Iris pigment epithelial cell (primary cell): ENCODE results near the gene PAM.
"Not testable (repeated sequence)": the region's sequence is repeated elsewhere in the genome, so short reads cannot be mapped to it uniquely, and the experiment has no call there.

Experiments used
- DNase-seq: peaks from one replicate; pipeline ENCODE4 v3.0.0-alpha.2; 2011; ENCODE audit warnings: low read depth

PAM gene

DNA sequence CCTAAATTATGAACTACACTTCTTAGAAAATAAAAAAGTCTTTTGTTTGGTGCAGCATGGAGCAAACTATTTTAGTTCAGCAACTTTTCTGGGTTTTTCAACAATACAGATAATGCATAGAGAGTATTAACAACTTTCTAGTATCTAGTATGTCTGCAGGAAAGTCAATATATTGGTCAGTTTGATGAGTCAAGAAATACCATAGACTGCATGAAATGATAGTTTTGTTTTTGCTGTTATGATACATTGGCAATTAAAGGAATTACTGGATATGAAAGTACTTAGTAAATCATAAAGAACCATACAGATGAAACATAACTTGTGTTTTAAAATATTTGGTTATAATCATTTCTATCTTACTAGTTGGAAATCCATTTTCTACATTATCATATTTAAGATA, 191.3 kb downstream of the PAM start:
- no peak for DNase-seq

- DNase-seq = no peak
Measured at GRCh38 chr5:102946971-102947370, 191.9 kb downstream of the PAM start.

GRCh38 chr5:102955488-102955887, 200.4 kb downstream of the PAM start:
- no peak for DNase-seq

DNA sequence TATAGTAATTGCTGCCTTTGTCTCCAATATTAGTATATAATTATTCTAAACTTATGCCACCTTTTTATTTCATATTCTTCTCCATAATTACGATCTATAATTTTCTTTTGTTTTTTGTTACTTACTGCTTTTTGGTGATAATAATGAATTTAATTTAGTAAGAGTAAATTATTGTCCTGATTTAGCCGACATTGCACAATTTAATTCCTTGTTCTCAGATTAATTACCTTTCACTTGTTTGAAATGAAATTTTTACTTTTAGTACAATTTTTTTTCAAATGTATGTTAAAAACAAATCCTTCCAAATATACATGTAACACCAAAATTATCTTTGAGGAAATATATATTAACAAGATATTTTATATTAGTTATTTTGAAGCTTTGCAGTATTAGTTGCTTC, 201.5 kb downstream of the PAM start:
- DNase-seq = no peak

DNA sequence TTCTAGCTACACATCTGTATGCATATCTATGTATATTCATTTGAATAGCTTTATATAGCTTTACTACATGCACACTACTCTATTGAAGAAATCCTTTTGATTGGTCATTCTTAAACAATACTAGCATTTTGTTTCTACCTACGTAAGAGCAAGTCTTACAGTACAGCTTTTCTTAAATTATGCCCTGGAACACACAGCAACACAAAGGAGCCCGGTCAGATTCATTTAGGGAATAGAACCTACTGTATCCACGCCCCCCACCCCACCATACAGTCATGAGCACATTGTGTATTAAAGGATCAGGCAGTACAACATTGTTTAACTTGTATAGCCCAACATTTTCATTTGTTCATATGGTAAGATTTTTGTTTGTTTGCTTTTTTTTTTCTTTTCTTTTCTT, 202.0 kb downstream of the PAM start:
- DNase-seq = no peak

DNA sequence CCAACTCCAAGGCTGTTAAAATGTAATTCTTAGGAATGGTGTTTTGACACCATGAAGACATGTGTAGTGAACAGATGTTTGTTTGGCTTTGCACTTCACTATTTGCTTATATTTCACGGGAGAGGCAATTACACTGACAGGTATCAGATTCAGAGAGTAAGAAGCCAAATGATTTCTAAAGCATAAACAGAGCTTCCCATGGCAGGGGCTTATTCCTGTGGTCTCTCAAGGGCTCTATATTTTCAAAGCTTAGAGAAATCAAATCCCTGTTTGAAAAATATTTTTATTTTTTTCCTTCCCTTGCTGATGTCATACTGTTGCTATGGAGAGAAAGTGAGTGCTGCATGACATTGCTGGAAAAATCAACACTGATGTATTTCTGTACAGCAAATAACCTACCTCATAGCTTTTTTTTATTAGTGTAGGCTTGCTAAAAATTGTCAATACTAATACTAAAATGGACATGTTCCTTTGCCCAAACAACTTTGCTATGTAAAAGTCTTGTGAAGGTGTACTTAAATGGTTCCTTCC, 203.4 kb downstream of the PAM start:
- peak; percentile 68 for DNase-seq

DNA sequence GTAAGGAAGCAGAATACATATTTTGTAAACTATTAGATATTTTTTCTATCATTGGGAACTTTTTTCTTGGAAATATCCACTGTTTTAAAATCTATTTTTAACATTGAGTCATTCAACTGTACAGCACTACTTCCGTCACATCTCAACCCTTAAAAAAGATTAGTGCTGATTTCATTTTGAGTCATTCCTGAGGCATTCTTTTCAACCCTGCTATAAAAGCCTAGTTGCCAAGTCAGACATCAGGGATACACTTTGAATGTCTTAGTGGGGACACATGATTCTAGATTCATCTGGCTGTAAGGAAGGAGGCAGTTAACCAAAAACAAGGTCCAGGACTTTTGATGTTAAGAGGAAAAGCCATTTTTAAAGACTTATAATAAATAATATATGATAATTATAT, 203.9 kb downstream of the PAM start:
- peak; percentile 94 for DNase-seq

GRCh38 chr5:102961671-102962070, 206.6 kb downstream of the PAM start:
- DNase-seq = no peak

DNA sequence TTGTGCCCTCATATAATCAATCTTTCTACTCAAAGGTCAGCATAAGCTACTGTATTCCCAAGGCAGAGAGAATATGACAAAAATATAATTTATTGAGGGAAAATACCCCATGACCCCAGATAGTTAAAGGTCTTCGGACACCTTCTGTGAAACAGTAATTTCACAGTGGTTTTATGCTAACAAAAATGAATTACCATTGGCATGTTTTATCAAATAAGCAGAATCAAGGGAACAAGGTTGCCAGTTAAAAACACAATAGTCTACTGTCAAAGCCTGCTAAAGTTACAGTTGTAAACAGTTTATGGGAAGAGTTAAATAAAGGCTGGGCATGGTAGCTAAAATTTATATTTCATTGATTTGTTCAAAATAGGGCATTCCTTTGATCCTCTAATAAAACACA, 210.5 kb downstream of the PAM start:
- DNase-seq = no peak

- no peak for DNase-seq
Measured at GRCh38 chr5:102969641-102970040, 214.5 kb downstream of the PAM start.

DNA sequence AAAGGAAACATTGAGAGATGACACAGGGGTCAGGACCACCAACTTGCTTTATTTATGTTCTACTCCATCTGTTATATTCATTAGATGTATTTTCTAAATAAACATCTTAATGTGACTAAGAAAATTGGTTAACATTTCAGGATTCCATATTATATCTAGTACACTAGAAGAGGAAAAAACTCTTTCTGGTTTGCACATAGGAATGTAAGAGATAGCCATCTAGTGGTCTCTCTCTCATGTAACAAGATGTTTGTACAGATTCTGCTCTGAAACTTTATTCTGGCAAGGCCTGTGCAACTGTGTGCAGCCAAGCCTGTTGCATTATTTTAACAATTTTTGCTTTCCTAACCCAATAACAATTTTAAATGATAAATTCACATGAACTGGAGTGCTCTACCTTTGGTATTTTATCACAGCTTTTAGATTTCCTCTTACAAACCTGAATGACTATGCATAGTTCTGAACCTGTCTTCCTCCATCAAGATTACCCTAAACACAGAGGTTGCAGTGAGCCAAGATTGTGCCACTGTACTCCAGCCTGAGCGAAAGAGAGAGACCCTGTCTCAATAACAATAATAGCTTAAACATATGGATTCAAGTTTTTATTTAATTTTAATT, 216.7 kb downstream of the PAM start:
- peak; percentile 61 for DNase-seq

- DNase-seq = no peak
Measured at GRCh38 chr5:102974177-102974576, 219.1 kb downstream of the PAM start.

DNA sequence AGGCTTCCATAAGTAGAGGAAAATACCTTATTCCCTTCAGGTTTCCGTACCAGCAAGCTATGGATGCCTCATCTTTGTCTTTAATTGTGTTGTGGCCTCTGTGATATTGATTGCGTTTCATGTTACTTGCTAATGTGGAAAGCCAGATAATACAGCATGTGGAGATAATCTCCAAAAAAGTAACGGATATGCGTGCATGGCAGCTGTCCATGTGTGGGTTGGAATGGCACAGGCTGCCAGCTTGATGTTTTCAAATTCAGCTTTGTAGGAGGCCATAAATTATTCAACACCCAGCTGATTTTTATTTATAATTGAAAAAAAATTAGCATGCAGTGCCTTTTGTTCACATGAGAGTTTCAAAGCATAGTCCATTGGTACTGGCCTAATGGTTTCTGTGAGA, 219.9 kb downstream of the PAM start:
- DNase-seq = no peak

- peak; percentile 86 for DNase-seq
Measured at GRCh38 chr5:102975457-102976182, 220.5 kb downstream of the PAM start.

- no peak for DNase-seq
Measured at GRCh38 chr5:102981957-102982635, 227.0 kb downstream of the PAM start.

DNA sequence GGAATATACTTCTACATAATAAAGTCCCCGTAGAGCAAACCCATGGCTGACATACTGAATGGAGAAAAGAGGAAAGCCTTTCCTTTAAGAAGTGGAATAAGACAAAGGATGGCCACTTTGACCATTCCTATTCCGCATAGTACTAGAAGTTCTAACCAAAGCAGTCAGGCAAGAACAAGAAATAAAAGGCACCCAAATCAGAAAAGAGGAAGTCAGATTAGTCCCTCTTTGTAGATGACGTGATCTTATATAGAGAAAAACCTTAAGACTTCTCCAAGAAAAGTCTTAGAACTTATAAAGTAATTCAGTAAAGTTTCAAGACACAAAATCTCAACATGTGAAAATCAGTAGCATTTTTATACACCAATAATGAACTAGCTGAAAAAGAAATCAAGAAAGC, 231.0 kb downstream of the PAM start:
- DNase-seq = no peak

GRCh38 chr5:102988459-102988858, 233.4 kb downstream of the PAM start:
- no peak for DNase-seq

DNA sequence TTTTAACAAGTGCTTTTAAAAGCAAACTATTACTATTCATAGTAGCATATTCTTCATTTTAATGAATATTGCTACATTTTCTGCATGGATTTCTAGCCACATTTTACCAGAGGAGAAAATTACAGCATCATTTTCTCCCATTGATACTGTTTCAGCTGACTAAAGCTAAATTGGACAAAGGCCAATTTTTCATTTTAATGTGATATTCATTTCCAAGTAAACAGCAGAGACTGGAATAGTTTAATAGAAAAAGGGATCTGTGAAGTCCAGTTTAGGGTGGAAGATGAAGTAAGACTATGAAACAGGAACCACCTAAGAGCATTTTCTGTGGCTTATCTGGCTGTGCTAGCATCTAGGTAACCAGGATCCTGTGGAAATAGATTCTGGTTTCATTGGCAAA, 236.7 kb downstream of the PAM start:
- no peak for DNase-seq

DNA sequence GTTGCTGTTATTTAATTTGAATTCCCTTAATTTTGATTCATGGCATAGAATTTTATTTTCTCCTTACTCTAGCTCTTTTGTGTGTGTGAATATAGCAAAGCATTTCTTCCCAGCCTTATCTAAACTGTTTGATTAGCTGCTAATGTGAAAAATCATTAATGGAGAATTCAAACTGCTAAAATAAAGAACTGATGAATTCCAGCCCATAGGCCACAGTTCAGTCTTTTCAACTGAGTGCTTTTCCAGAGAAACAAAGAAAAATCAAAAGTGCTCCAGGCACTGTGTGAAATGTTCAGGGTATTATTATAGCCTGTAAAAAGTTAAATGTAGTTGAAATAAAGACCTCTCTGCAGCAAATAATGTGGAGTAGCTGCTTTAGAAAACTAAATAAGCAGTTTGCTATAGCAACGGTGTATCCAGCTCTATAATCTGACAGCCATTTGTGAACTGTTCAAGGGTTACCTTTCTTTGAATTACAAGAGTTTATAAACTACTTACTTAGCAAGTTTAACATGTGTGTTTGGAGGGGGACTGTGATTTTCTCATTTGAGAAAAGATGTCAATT, 241.0 kb downstream of the PAM start:
- DNase-seq = no peak

DNA sequence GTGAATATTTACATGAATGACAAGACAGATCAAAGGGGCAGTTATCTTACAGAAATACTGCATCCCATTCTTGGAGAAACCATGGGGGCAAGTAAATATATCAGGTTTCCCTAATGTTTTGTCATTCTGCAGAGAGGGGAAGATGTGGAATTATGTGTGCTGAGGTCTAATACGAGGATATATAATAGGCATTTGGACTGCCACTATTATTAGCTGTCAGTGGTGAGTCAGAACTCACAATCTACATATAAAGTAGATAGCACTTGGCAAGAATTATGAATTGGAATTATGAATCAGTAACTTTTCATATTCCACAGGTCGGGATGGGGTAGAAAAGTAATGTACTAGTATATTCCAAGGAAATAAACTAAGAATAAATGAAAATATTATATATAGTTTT, 243.1 kb downstream of the PAM start:
- peak; percentile 12 for DNase-seq

- DNase-seq = no peak
Measured at GRCh38 chr5:102999191-102999590, 244.1 kb downstream of the PAM start.

DNA sequence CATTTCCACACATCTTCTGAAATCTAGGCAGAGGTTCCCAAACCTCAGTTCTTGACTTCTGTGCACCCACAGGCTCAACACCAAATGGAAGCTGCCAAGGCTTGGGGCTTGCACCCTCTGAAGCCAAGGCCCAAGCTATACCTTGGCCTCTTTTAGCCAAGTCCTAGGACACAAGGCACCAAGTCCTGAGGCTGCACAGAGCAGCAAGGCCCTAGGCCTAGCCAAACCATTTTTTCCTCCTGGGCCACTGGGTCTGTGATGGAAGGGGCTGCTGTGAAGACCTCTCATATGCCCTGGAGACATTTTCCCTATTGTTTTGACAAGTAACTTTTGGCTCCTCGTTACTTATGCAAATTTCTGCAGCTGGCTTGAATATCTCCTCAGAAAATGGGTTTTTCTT, 244.5 kb downstream of the PAM start:
- DNase-seq = not testable (repeated sequence)

- no peak for DNase-seq
Measured at GRCh38 chr5:103000089-103000488, 245.0 kb downstream of the PAM start.
